ENCODE results near the gene EHMT2.

DNA sequence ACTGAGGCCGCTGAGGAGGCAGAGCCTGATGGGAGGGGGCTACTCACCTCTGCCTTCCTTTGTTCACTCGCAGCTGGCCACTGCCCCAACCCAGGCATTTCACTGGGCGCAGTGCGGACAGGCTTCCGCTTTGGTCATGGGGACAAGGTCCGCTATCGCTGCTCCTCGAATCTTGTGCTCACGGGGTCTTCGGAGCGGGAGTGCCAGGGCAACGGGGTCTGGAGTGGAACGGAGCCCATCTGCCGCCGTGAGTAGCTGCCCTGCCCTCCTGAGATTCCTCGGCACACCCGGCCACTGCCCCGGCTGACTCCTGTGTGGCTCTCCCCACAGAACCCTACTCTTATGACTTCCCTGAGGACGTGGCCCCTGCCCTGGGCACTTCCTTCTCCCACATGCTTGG lies 36.0 kb upstream of the EHMT2 start:
- TF ChIP-seq, protein P1, sequence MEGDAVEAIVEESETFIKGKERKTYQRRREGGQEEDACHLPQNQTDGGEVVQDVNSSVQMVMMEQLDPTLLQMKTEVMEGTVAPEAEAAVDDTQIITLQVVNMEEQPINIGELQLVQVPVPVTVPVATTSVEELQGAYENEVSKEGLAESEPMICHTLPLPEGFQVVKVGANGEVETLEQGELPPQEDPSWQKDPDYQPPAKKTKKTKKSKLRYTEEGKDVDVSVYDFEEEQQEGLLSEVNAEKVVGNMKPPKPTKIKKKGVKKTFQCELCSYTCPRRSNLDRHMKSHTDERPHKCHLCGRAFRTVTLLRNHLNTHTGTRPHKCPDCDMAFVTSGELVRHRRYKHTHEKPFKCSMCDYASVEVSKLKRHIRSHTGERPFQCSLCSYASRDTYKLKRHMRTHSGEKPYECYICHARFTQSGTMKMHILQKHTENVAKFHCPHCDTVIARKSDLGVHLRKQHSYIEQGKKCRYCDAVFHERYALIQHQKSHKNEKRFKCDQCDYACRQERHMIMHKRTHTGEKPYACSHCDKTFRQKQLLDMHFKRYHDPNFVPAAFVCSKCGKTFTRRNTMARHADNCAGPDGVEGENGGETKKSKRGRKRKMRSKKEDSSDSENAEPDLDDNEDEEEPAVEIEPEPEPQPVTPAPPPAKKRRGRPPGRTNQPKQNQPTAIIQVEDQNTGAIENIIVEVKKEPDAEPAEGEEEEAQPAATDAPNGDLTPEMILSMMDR (conservative IDR thresholded peaks at IDR 0.05) = no peak
- TF ChIP-seq ZFX (IDR thresholded peaks at IDR 0.05) = no peak

Data from C4-2B (cell line).